Adrenal gland (tissue), 5 donors: Measurements from ENCODE around the gene PPP1R1C.

Experiments used
- POLR2A ChIP-seq, 2 donors: fragments of 450-650 bp; IDR thresholded peaks; one replicate each; pipeline ENCODE4 v1.6.1; 2017; ENCODE audit warnings: antibody characterized with exemption in 2 of 2, mild to moderate bottlenecking in 2 of 2, moderate library complexity in 1 of 2
- TF ChIP-seq, protein P1 (sequence below), 6 experiments: fragments of 450-650 bp in 4 of 6; fragments of 200-600 bp in 2 of 6; sonication (generic) in 1 of 6; IDR thresholded peaks; 1 replicate in 5 of 6; 2 replicates in 1 of 6; pipeline versions ENCODE4 v1.5.1 to v1.8.0; 2016 to 2021; ENCODE audit warnings: antibody characterized with exemption in 6 of 6, mild to moderate bottlenecking in 2 of 6, moderate library complexity in 1 of 6
- donor health status: DM: no; HTN: no; CAD: no.

DNA sequence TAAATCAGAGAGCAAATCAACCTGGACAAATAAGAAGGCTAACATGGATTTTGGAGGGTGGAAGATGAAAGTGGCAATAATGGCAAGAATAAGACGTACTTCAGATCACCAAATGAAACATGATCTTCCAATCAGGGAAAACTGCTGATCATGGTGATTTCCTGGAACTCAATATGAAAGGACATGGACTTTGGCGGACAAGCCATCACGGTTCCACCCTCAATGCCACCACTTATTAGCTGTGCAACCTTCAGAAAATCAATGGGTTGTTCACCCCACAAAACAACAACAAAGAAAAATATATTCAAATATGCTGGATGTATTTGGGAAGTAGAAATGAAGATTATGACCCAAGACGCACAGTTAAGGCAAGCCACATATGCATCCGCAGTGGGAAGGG, 81.7 kb downstream of the PPP1R1C start:
- TF ChIP-seq, protein P1, sequence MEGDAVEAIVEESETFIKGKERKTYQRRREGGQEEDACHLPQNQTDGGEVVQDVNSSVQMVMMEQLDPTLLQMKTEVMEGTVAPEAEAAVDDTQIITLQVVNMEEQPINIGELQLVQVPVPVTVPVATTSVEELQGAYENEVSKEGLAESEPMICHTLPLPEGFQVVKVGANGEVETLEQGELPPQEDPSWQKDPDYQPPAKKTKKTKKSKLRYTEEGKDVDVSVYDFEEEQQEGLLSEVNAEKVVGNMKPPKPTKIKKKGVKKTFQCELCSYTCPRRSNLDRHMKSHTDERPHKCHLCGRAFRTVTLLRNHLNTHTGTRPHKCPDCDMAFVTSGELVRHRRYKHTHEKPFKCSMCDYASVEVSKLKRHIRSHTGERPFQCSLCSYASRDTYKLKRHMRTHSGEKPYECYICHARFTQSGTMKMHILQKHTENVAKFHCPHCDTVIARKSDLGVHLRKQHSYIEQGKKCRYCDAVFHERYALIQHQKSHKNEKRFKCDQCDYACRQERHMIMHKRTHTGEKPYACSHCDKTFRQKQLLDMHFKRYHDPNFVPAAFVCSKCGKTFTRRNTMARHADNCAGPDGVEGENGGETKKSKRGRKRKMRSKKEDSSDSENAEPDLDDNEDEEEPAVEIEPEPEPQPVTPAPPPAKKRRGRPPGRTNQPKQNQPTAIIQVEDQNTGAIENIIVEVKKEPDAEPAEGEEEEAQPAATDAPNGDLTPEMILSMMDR (IDR thresholded peaks at IDR 0.05) = no peak
- no peak for TF ChIP-seq POLR2A (IDR thresholded peaks at IDR 0.05)
